GM11168 (cell line): Measurements from ENCODE around the gene LMTK2.

Experiments used
- in situ Hi-C: fragments of 300-500 bp; cut with MboI; formaldehyde crosslinking; loops from one replicate; pipeline ENCODE4 v1.12.0; 2022; ENCODE audit warnings: low sequenced_read_pairs; ENCODE audit not compliant: unreplicated experiment

LMTK2 gene

DNA sequence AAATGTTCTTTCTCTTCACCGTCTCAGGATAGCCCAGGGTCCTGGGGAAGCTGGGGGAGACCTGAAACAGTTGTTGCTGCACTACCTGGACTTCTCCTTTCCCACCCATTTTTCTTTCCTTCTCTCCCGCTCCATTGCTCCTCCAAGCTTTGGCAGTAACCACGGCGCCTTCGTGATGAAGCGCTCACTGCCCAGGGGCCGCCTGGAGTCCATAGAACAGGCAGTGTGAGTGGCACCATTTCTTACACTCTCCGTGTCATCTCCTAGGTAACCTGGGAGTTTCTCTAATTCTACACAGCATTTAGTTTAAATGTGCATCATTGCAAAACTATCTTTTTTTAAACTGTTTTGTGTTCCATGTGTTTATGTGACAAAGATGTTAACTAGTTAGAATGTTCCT is 64.3 kb downstream of the LMTK2 start:
- in situ Hi-C loops: no loop called here

DNA sequence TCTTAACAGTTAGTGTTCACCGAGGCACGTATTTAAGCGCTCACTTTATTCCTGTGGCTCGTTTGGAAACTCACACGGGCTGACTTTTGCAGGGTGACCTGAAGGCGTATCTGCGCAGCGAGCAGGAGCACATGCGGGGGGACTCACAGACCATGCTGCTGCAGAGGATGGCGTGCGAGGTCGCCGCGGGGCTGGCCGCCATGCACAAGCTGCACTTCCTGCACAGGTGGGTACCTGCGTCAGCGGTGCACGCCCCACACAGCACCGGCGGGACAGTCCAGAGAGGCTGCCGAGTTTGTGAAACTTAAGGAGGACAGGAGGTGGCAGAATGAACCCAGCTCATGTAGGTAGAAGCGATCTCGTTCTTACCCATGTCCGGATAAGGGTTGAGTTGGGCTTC is 64.8 kb downstream of the LMTK2 start:
- in situ Hi-C loops: no loop called here

DNA sequence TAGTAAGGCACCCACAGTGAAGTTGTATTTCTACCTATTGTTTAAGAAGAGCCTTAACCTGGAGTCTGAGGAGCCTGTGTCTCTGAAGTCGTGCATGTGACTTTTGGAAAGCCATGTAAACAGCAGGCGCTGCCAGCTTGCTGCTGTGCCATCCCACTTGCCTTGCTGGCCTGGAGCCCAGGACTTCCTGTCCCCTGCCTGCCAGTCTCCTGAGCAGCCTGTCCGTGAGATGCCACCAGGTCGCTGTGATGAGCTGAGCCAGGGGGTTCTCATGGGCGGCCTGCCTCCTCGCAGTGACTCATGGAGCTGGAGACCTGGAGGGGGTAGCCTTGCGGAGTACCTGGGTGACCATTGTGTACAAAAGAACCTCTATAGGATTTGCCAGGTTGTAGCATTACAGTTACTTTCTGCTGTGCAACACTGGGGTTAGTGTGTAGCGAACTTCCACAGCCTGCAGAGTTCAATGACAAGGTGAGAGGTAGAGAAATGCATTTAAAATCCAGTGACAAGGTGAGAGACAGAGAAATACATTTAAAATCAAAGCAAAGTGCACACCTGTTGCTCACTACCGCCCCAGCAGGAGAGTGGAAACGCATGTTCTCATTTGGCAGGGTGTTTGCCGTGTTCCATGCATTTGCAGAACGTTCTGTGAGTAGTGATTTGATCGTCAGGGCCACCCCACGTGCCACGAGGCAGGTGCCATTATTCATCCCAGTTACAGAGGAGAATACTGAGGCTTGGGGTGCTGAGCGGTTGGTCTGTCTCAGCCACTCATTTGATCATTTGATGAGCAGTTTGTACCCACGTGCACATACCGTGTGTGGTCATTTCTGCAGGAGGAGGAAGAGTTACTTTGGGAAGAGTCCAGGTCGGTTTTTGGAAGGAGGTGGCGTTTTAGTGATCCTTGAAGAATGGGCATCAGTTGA is 67.9 kb downstream of the LMTK2 start:
- in situ Hi-C loops: no loop called here

DNA sequence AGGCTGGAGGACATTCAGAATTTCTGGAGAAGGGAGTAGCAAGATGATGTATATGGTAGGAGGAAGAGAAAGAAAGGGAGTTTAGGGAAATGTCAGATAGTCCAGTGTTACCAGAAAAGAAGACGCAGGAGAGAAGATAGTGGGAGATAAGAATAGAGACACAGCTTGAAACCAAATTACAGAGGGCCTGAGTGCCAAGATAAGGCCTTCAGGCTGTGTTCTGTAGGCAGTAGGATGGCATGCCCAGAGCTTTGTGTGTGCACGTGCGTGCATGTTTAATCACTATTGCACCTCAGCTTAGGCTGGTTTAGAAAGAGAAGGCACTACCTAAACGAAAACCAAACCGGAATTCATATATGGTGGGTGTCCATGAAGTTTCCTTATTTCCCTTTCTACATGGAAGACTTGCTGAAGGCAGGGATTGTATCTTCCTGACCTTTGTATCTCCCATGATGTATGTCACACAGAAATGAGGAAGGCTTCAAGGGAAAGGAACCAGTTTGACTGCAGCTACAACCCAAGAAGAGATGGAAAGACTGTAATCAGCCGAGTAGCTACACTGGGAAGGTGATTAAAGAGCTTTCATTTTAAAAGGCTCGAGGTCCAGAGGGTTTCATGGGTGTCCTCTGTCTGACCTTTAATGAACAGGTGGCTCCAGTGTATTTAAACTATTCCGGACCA is 68.7 kb downstream of the LMTK2 start:
- in situ Hi-C loops: no loop called here

DNA sequence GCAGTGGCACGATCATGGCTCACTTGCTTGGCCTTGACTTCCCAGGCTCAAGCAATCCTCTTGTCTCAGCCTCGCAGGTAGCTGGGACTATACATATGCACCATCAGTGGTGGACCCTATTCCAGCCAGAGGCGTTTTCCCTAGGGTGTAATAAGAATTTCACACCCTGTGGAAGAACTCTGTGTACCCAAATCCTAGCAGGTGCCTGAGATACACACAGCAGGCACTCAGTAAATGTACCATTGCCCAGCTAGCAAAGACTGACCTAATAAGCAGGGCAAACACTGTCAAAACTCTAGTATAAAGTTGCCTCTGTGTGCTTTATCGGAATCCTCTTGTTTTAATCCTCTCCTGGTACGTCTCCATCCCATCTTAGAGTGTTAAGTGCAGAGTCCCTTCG is 70.9 kb downstream of the LMTK2 start:
- in situ Hi-C loops: no loop called here

DNA sequence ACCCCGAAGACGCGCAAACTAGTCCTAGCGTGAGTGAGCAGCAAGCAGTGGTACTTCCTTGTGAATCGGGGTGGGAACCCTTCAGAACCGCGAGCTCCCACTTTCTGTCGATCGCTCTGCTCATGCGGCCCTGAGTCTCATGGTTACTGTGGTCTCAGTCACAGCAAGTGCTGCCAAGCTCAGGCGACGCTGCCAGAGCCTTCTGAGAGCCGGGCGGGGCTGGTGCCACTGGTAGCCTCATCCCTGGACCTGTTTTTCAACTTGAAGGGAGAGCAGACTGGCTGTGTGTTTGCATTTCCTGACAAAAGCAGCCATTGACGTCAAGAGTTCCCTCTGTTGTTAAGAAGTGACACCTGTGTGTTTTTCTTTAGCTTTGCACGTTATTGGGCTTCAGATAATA is 71.7 kb downstream of the LMTK2 start:
- in situ Hi-C loops: no loop called here

DNA sequence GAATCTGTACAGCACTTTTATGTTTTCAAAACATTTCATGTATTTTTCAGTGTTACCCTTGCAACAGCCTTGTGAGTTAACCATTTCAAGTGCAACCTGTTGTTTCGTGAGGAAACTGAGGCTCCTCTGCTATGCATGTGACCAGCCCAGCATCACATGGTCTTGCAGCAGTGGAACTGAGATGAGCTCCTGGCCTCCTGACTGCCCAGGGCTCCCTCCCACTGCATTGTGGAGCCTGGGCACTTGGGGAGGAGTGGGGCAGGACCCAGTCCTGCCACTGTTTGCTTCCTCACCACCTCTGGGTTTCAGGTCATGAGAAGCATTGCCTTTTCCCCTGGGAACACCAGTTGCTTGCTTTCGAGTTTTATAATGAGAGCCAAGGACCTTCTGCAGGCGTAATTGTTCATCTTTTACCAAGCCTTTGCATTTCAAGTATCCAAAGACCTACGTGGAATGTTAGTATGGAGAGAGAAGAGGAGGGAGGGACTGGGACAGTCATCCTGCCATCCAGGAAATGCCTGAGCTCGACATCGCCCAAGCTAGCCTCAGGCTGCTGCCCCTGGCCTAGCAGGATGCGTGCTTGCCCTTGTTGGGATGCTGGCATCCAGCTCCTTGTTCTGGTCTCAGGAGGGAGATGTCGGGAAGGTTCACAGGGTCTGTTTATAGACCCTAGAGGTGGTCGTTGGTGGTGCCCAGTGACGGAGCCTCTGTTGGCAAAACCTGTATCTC is 72.3 kb downstream of the LMTK2 start:
- in situ Hi-C loops: no loop called here

DNA sequence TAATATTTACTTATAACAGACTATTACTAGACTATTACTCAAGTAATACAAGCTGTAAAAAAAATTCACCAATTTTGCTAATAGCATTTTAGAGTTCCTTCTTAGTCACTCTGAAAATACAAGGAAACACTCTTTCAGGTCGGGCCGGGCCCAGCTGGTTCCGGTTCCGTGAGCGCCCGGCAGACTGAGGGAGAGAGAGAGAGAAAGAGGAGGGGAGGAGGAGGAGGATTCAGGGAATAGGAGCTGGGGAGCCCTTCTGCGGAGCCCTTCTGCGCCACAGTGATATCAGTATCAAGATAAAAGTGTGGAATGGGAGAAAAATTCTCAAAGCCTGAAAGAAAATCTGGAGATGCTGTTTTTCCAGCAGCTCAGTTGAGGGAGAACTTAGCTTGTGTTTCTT is 74.1 kb downstream of the LMTK2 start:
- in situ Hi-C loops: no loop called here

DNA sequence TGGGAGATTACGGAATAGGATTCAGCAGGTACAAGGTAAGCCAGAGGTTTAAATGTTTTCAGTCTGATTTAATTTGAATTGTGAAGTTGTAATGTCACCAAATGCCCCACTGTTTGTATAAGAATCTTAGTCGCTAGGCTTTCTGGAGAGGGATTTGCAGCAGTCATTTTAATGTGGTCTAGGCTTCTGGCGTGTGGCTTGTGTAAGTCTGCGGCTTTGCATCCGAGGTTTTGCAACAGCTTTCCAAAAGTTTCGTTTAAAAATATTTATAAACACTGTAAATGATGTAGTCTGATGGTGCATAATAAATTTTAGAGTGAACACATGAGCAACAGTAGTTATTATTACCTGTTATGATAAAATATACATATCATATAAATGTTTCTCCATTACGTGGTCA is 78.4 kb downstream of the LMTK2 start:
- in situ Hi-C loops: no loop called here

DNA sequence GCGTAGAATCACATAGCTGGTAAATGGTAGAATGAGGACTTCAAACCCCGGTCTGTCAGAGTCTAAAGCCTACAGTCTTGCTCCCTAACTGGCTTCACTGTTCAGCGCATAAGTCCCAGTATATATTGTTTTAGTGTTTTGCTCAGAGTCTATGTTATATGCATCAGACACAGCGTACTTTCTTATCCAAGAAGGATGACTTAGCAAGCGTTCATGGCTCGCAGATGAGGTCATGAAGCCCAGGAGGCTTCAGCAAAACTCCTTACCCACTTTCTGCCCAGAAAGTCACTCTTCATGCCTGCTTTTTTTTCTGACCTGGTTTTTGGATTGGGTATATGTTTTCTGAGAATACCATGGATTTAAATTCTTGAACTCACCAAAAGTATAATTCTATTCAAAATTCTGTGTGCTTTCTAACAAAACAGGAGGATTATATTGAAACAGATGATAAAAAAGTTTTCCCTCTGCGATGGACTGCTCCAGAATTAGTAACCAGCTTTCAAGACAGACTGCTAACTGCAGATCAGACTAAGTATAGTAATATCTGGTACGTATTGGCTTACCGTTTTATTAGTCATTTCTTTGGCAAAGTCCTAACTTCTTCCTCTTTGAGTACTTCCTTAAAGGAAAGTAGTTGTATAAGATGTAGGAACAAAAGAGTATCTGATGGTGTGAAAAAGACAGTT is 79.9 kb downstream of the LMTK2 start:
- in situ Hi-C loops: no loop called here

DNA sequence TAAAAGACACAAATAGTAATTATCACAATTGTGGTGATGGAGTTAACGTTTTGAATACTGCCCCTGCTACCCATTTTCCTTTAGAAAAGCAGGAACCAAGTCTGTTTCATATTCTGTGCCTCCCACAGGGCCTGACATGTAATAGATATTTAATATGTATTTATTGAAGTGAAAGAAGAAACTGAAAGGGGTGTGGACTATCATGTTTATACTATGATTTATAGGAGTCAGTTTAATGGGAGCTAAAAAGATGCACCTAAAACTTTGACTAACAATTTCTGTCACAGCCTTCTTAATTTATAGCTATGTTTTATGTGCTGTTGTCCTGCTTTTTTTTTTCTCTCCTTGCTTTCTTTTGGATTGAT is 80.5 kb downstream of the LMTK2 start:
- in situ Hi-C loops: no loop called here

DNA sequence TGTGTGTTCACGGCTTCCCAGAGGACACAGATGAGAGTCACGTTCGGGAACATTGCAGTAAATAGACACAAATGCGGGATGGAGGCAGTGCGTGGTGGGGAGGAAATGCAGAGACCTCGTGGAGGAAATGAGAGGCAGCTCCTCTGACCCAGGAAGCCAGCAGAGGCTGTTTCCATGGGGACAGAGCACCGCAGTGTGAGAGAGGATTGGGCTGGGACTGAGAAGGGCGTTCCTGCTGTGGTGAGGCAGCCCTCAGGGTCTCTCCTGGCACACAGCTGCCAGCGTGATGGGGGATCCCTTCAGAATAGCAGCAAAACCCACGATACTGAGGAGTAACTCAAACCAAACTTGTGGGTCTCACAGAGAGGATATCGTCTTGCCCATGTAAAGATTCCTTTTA is 82.9 kb downstream of the LMTK2 start:
- in situ Hi-C loops: no loop called here

DNA sequence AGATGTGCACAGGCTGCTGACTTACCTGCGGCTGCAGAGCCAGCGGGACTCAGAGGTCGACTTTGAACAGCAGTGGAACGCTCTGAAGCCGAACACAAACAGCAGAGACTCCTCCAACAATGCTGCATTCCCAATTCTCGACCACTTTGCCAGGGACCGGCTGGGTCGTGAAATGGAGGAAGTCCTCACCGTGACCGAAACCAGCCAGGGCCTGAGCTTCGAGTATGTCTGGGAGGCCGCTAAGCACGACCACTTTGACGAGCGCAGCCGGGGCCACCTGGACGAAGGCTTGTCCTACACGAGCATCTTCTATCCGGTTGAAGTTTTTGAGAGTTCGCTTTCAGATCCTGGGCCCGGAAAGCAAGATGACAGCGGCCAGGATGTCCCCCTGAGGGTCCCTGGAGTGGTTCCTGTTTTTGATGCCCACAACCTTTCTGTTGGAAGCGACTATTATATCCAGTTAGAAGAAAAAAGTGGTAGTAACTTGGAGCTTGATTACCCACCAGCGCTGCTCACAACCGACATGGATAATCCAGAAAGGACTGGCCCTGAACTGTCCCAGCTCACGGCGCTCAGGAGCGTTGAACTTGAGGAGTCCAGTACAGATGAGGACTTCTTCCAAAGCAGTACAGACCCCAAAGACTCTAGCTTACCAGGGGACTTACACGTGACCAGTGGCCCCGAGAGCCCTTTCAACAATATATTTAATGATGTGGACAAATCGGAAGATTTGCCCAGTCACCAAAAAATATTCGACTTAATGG is 85.2 kb downstream of the LMTK2 start:
- in situ Hi-C loops: no loop called here

DNA sequence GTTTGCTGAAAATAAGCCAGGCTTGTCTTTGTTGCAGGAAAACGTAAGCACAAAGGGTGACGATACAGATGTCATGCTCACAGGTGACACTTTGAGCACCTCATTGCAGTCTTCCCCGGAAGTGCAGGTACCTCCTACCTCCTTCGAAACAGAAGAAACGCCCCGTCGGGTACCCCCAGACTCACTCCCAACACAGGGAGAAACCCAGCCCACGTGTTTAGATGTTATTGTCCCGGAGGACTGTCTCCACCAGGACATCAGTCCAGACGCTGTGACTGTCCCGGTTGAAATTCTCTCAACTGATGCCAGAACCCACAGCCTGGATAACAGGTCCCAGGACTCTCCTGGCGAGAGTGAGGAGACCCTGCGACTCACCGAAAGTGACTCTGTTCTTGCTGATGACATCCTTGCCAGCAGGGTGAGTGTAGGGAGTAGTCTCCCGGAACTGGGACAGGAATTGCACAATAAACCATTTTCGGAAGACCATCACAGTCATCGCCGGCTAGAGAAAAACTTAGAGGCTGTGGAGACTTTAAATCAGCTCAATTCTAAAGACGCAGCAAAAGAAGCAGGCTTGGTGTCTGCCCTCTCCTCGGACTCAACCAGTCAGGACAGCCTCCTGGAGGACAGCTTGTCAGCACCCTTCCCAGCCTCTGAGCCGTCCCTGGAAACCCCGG is 86.3 kb downstream of the LMTK2 start:
- in situ Hi-C loops: no loop called here

DNA sequence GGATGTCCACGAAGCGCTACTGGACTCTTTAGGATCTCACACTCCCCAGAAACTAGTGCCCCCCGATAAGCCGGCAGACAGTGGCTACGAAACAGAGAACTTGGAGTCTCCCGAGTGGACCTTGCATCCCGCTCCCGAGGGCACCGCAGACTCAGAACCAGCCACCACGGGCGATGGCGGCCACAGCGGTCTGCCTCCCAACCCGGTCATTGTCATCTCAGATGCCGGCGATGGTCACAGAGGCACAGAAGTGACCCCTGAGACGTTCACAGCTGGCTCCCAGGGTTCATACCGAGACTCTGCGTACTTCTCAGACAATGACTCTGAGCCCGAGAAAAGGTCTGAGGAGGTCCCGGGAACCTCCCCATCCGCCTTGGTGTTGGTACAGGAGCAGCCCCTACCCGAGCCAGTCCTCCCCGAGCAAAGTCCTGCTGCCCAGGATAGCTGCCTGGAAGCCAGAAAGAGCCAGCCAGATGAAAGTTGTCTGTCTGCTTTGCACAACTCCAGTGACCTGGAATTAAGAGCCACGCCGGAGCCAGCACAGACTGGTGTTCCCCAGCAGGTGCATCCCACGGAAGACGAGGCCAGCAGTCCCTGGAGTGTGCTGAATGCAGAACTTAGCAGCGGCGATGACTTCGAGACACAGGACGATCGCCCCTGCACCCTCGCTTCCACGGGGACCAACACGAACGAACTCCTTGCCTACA is 87.0 kb downstream of the LMTK2 start:
- in situ Hi-C loops: no loop called here

DNA sequence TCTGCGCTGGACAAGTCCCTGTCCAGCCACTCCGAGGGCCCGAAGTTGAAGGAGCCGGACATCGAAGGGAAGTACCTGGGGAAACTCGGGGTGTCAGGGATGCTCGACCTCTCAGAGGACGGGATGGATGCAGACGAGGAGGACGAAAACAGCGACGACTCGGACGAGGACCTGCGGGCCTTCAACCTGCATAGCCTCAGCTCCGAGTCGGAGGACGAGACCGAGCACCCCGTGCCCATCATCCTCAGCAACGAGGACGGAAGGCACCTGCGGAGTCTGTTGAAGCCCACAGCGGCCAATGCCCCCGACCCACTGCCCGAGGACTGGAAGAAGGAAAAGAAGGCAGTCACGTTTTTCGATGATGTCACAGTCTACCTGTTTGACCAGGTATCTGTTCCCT is 87.5 kb downstream of the LMTK2 start:
- in situ Hi-C loops: no loop called here

DNA sequence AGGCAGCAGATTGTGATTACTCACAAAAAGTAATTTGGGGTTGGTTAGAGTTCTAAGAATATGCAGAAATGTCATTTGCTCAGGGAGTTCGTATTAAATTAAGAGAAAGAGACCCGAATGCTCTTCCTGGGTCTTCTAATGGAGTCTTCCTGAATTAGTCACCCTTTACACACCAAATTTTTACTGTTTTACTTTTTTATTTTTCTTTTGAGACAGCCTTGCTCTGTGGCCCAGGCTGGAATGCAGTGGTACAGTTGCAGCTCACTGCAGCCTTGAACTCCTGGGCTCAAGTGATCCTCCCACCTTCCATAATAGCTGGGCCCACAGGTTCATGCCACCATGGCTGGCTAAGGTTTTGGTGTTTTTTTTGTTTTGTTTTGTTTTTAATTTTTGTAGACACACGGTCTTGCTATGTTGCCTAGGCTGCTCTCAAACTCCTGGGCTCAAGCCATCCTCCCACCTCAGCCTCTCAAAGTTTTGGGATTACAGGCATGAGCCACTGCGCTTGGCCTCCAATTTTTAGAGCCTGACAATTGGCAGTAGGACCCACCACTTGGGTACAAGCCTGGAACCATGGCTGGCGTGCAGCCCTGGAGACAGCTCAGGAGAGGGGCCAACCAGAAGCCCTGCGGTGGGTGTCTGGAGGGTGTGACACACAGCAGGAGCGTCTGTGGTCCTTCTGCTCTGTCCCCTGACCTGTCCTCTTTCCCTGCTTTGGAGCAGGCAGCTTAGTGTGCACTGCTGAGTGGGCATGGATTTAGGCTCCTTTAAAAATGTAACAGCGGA is 88.2 kb downstream of the LMTK2 start:
- in situ Hi-C loops: no loop called here
